ENCODE measurements around the gene SREK1IP1. TPM values are rescaled to one million over a fixed set of nuclear protein-coding genes. Genes with fewer than 3 reads are reported as not detected.

Gene SREK1IP1
- total RNA-seq, 6 experiments from 2014 or later = 4.2 to 9.9 (median 7.3) TPM

DNA sequence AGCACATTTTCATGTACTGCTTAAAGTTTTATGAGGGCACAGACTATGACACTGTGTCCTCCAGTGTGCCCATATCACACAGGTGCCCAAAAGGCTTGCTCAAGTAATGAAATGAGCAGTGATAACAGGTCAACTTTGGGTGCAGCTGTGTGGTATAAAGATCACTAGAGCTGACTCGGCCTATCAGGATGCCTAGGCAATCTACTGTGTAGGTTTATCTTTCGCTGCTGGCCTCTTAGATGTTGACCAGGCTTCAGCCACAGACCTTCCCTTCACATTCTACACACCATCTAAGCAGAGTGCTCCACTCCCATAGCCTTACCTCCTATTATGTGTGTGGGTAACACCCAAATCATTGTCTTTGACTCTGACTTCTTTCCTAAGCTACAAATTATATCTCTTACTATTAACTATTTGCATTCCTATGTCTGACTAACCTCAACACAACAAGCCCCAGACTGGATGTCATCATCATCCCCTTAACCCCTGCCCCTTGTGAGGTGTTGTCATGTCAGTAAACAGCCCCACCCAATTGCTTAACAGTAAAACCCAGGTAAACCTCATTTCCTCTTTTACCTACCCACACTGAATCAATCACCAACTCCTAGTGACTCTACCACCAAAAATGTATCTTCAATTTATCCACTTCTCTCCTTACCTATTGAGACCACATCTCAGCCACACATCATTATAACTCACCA is 2.5 kb downstream of the SREK1IP1 start:
- Histone ChIP-seq H3K4me3 (no peak overlapping the region), H3K4me1 (peaks cover 0 to 29% (median 17%) of the 10 kb centered on the region in 4 donors), H3K36me3 (peaks cover 0 to 5% (median 0%) of the 10 kb centered on the region in 4 donors), H3K27me3 (no peaks in the 10 kb centered on the region), H3K9me3 (no peaks in the 10 kb centered on the region), H3K27ac (no peak overlapping the region)
- peak in 1 of 4 donors; percentile 24 for ATAC-seq
- 79% methylated on average over 2 of the region's 2 CpGs for WGBS (ENCODE audit: insufficient coverage, low coverage, low lambda C conversion rate, missing lambda C conversion rate)
- DNase-seq = no peak
- TF ChIP-seq CTCF (IDR thresholded peaks at IDR 0.05) = no peak
- no peak for TF ChIP-seq POLR2A (IDR thresholded peaks at IDR 0.05)
- intact Hi-C loops (cut with DNase I) = no loop called here

DNA sequence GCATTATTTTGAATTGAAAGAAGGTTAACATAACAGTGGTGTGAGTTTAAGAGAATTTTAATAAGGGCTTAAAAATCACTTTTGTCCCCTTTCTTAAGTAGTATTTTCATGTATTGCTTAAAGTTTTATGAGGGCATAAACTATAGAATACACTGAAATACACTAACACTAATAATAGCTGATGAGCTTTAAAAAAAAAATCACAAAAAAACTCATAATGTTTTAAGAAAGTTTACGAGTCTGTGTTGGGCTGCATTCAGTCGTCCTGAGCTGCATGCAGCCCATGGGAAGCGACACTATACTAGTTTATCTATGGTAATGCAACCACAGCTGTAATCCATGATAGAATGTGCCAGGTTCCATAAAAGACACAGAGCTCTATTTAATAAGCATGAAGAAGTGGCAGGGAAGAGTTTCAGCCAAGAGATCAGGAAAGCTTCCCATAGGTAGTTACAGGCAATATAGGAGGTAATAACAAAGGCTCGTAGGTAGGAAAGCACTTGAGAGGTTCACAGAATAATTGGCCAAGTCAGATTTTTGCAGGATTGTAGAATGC is 4.5 kb downstream of the SREK1IP1 start:
- intact Hi-C loops (cut with DNase I) = no loop called here
- Histone ChIP-seq H3K4me3 (no peak overlapping the region), H3K4me1 (peaks cover 0 to 17% (median 7%) of the 10 kb centered on the region in 4 donors), H3K27me3 (no peaks in the 10 kb centered on the region), H3K9me3 (no peaks in the 10 kb centered on the region), H3K36me3 (peaks cover 0 to 5% (median 0%) of the 10 kb centered on the region in 4 donors), H3K27ac (no peak overlapping the region)
- no peak for ATAC-seq
- 93% methylated on average over 4 of the region's 4 CpGs for WGBS (ENCODE audit: insufficient coverage, low coverage, low lambda C conversion rate, missing lambda C conversion rate)
- no peak for TF ChIP-seq POLR2A (IDR thresholded peaks at IDR 0.05)
- TF ChIP-seq CTCF (IDR thresholded peaks at IDR 0.05) = no peak
- DNase-seq = no peak

DNA sequence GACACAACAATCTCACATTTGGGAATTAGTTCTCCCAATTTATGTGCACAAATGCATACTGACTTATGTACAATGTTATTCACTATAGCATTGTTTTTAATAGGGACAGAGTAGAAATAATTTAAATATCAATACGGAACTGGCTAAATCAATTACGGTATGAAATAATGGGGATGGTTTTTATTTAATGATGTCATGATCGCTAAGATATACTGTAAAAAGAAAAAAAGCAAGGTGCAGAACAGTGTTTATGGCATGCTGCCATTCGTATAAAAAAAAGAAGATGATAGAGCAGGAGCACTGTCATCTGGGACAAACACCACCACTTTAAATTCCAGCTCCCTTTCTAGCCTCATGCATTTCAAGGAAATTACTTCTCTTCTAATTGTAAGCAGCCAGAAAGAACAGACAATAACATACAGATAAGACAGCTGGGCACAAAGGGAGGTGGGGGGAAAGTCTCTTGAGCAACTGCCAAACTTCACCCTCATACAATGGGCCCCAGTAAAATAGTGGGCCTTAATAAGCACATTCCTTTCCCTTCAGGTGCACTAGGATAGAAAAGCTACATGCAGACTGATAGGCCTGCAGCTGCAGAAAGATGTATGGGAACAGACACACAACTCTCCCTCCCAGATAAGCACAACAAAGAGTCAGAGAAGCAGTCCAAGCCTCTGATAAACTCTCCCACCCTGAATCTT is 8.4 kb downstream of the SREK1IP1 start:
- Histone ChIP-seq H3K9me3 (no peaks in the 10 kb centered on the region), H3K4me1 (no peaks in the 10 kb centered on the region), H3K36me3 (peaks cover 0 to 5% (median 0%) of the 10 kb centered on the region in 4 donors), H3K27ac (no peak overlapping the region), H3K27me3 (no peaks in the 10 kb centered on the region), H3K4me3 (no peak overlapping the region)
- TF ChIP-seq CTCF (IDR thresholded peaks at IDR 0.05) = no peak
- no peak for TF ChIP-seq POLR2A (IDR thresholded peaks at IDR 0.05)
- DNase-seq = no peak
- ATAC-seq = no peak
- 87% methylated on average over 4 of the region's 4 CpGs for WGBS (ENCODE audit: insufficient coverage, low coverage, low lambda C conversion rate, missing lambda C conversion rate)
- intact Hi-C loops (cut with DNase I) = no loop called here

- intact Hi-C loops (cut with DNase I) = no loop called here
- Histone ChIP-seq H3K4me3 (no peak overlapping the region), H3K27me3 (no peaks in the 10 kb centered on the region), H3K9me3 (no peaks in the 10 kb centered on the region), H3K36me3 (peaks cover 0 to 5% (median 0%) of the 10 kb centered on the region in 4 donors), H3K27ac (no peak overlapping the region), H3K4me1 (no peaks in the 10 kb centered on the region)
- DNase-seq (no peak), ATAC-seq (no peak)
- WGBS (ENCODE audit: insufficient coverage, low coverage, low lambda C conversion rate, missing lambda C conversion rate) = 91% methylated on average over 3 of the region's 3 CpGs
- TF ChIP-seq POLR2A (IDR thresholded peaks at IDR 0.05) (no peak), CTCF (IDR thresholded peaks at IDR 0.05) (no peak)
Observed at GRCh38 chr5:64758901-64759300, 9.6 kb downstream of the SREK1IP1 start.
